PC-9 (cell line): ENCODE measurements around the gene TAS2R41. TPM values are rescaled to one million over a fixed set of nuclear protein-coding genes. Genes with fewer than 3 reads are reported as not detected.

Experiments
- BruUV-seq: library from RNA; stranded (reverse); fragments of 400-500 nt; replicated peaks from 2 replicates; lab custom pipeline; 2021; lab: Mats Ljungman, UMichigan
- CTCF ChIA-PET: fragments of 300-600 bp; sonication (Branson Sonifier 250); formaldehyde crosslinking; loops from one replicate; lab custom pipeline; 2022; ENCODE audit warnings: antibody characterized with exemption; lab: Charles Lee
- POLR2A ChIA-PET: fragments of 300-600 bp; sonication (Branson Sonifier 250); formaldehyde crosslinking; loops from one replicate; lab custom pipeline; 2022; ENCODE audit warnings: antibody characterized with exemption; ENCODE audit not compliant: unreplicated experiment; lab: Charles Lee
- DNase-seq, 2 experiments: peaks; one replicate each; pipeline versions ENCODE4 v3.0.0 to v3.0.0-alpha.2; 2015 to 2022; ENCODE audit warnings: mixed read lengths in 1 of 2
- H2AFZ ChIP-seq: fragments of 200-600 bp; sonication (generic); 2 replicates; pipeline ENCODE4 v1.8.1; 2017; ENCODE audit warnings: antibody characterized with exemption
- H3F3A ChIP-seq: fragments of 200-600 bp; sonication (generic); 2 replicates; pipeline ENCODE4 v1.8.1; 2017; ENCODE audit warnings: antibody characterized with exemption, mild to moderate bottlenecking, low read depth; ENCODE audit not compliant: insufficient read depth
- H3K27ac ChIP-seq: fragments of 200-600 bp; sonication (generic); 2 replicates; pipeline ENCODE4 v1.6.1; 2016; ENCODE audit warnings: mixed run types
- H3K27me3 ChIP-seq: fragments of 200-600 bp; sonication (generic); 2 replicates; pipeline ENCODE4 v1.6.1; 2016; ENCODE audit warnings: low read depth, mixed run types; ENCODE audit not compliant: insufficient read depth
- H3K36me3 ChIP-seq: fragments of 200-600 bp; sonication (generic); 2 replicates; pipeline ENCODE4 v1.6.1; 2016; ENCODE audit warnings: low read depth, mixed run types
- H3K4me1 ChIP-seq: fragments of 200-600 bp; sonication (generic); replicated peaks from 2 replicates; pipeline ENCODE4 v1.6.1; 2016; ENCODE audit warnings: mixed run types; ENCODE audit not compliant: insufficient read depth
- H3K4me2 ChIP-seq: fragments of 200-600 bp; sonication (generic); 2 replicates; pipeline ENCODE4 v1.6.1; 2017; ENCODE audit warnings: mixed run types
- H3K4me3 ChIP-seq: fragments of 200-600 bp; sonication (generic); 2 replicates; pipeline ENCODE4 v1.6.1; 2016; ENCODE audit warnings: mixed run types
- H3K79me2 ChIP-seq: fragments of 200-600 bp; sonication (generic); 2 replicates; pipeline ENCODE4 v1.6.1; 2017; ENCODE audit warnings: low read depth, mixed run types
- H3K9me2 ChIP-seq: fragments of 200-600 bp; sonication (generic); 2 replicates; pipeline ENCODE4 v1.8.1; 2017; ENCODE audit warnings: mild to moderate bottlenecking; ENCODE audit not compliant: insufficient read depth
- H3K9me3 ChIP-seq: fragments of 200-600 bp; sonication (generic); 2 replicates; pipeline ENCODE4 v1.8.1; 2016; ENCODE audit warnings: low read depth; ENCODE audit not compliant: insufficient read depth
- H4K20me1 ChIP-seq: fragments of 200-600 bp; sonication (generic); 2 replicates; pipeline ENCODE4 v1.8.1; 2017; ENCODE audit not compliant: insufficient read depth
- CTCF ChIP-seq: fragments of 200-600 bp; sonication (generic); conservative IDR thresholded peaks from 2 replicates; pipeline ENCODE4 v1.6.1; 2017; ENCODE audit warnings: mixed run types, antibody characterized with exemption, mild to moderate bottlenecking, moderate library complexity
- EZH2 ChIP-seq: fragments of 200-600 bp; sonication (generic); IDR thresholded peaks from 2 replicates; pipeline ENCODE4 v1.8.0; 2017; ENCODE audit warnings: antibody characterized with exemption, low read depth
- intact Hi-C: fragments of 100-400 bp; cut with micrococcal nuclease; formaldehyde crosslinking; loops from one replicate; pipeline ENCODE4 v1.10.0; 2022; ENCODE audit not compliant: unreplicated experiment
- total RNA-seq: library from RNA; stranded (reverse); gene quantifications from 2 replicates; pipeline ENCODE4 v1.2.3, GENCODE V29; 2021

TAS2R41 gene
- total RNA-seq, 1 experiment from 2014 or later = not detected

- intact Hi-C loops = no loop called here
- BruUV-seq = no TSS peak
- H3K79me2 ChIP-seq = no peaks in the 10 kb centered on the region
- no peak overlapping the region for H3K27ac ChIP-seq
- no peaks in the 10 kb centered on the region for H3K9me2 ChIP-seq
- H3K27me3 ChIP-seq = no peaks in the 10 kb centered on the region
- H3K36me3 ChIP-seq = no peaks in the 10 kb centered on the region
- TF ChIP-seq EZH2 = no peak
- no peak for TF ChIP-seq CTCF
- H3K9me3 ChIP-seq = no peaks in the 10 kb centered on the region
- no peak overlapping the region for H3K4me2 ChIP-seq
- DNase-seq = no peak
- H4K20me1 ChIP-seq = no peaks in the 10 kb centered on the region
- POLR2A ChIA-PET = no interaction called here
- no peak overlapping the region for H3K4me3 ChIP-seq
- CTCF ChIA-PET = no interaction called here
- no peaks in the 10 kb centered on the region for H3F3A ChIP-seq
- H2AFZ ChIP-seq = no peak overlapping the region
- H3K4me1 ChIP-seq = peaks cover 12% of the 10 kb centered on the region
Observed at GRCh38 chr7:143487566-143487965, 9.9 kb downstream of the TAS2R41 start.

GRCh38 chr7:143490717-143491306 lies 13.1 kb downstream of the TAS2R41 start:
- H3K9me2 ChIP-seq = no peaks in the 10 kb centered on the region
- peak; percentile 53; the same call in 1 of the 2 replicates for TF ChIP-seq CTCF
- no peak for TF ChIP-seq EZH2
- ChIA-PET POLR2A (no interaction called here), CTCF (interaction anchor here (0.5 kb wide), 1 partner anchor 45 kb away, joined by 9 read pairs; no protein-coding TSS in a partner anchor)
- no peak overlapping the region for H3K4me3 ChIP-seq
- no peaks in the 10 kb centered on the region for H3K27me3 ChIP-seq
- no peak overlapping the region for H2AFZ ChIP-seq
- no peaks in the 10 kb centered on the region for H3K36me3 ChIP-seq
- no peak overlapping the region for H3K4me2 ChIP-seq
- H3K27ac ChIP-seq = no peak overlapping the region
- H4K20me1 ChIP-seq = no peaks in the 10 kb centered on the region
- no peak for DNase-seq
- intact Hi-C loops = no loop called here
- no TSS peak for BruUV-seq
- no peaks in the 10 kb centered on the region for H3K79me2 ChIP-seq
- no peaks in the 10 kb centered on the region for H3K9me3 ChIP-seq
- peaks cover 12% of the 10 kb centered on the region for H3K4me1 ChIP-seq
- H3F3A ChIP-seq = no peaks in the 10 kb centered on the region

GRCh38 chr7:143492043-143492471 lies 14.4 kb downstream of the TAS2R41 start:
- peaks cover 12% of the 10 kb centered on the region for H3K4me1 ChIP-seq
- no peaks in the 10 kb centered on the region; the same call in 1 of the 2 replicates for H3K9me2 ChIP-seq
- no peaks in the 10 kb centered on the region for H3K27me3 ChIP-seq
- intact Hi-C loops = no loop called here
- ChIA-PET CTCF (no interaction called here), POLR2A (interaction anchor here (0.5 kb wide), 1 partner anchor 8 kb away, joined by 3 read pairs; no protein-coding TSS in a partner anchor)
- H3K79me2 ChIP-seq = no peaks in the 10 kb centered on the region
- 0 out of 2 replicates have a peak overlapping the region, but pooled peaks have one; percentile 4 for H3K4me2 ChIP-seq
- TF ChIP-seq CTCF (no peak), EZH2 (no peak)
- no TSS peak for BruUV-seq
- H3K36me3 ChIP-seq = no peaks in the 10 kb centered on the region
- H3K9me3 ChIP-seq = no peaks in the 10 kb centered on the region
- no peak overlapping the region for H3K27ac ChIP-seq
- no peaks in the 10 kb centered on the region for H4K20me1 ChIP-seq
- no peak overlapping the region for H3K4me3 ChIP-seq
- no peak overlapping the region for H2AFZ ChIP-seq
- H3F3A ChIP-seq = no peaks in the 10 kb centered on the region
- DNase-seq = peak in 1 of 2 experiments; percentile 70
